ENCODE results near the gene SCFD2. TPM values are rescaled to one million over a fixed set of nuclear protein-coding genes. Genes with fewer than 3 reads are reported as not detected.

The SCFD2 gene
- total RNA-seq, 1 experiment from 2014 or later = 8.1 TPM

- TF ChIP-seq EZH2 (IDR thresholded peaks at IDR 0.05; ENCODE audit: low read depth) = no peak
- intact Hi-C loops (cut with micrococcal nuclease; ENCODE audit: unreplicated experiment) = no loop called here
These were observed 492.7 kb downstream of the SCFD2 start for GRCh38 chr4:52873191-52873590.

GRCh38 chr4:52870225-52870624 is 495.6 kb downstream of the SCFD2 start:
- ChIA-PET POLR2A (ENCODE audit: unreplicated experiment) (no interaction called here), CTCF (no interaction called here)
- Histone ChIP-seq H3K27me3 (ENCODE audit: insufficient read depth, low read depth) (no peaks in the 10 kb centered on the region), H2AFZ (no peak overlapping the region), H3F3A (ENCODE audit: insufficient read depth, low read depth) (no peaks in the 10 kb centered on the region), H3K4me1 (replicated peaks; ENCODE audit: insufficient read depth) (no peaks in the 10 kb centered on the region), H3K9me2 (ENCODE audit: insufficient read depth) (no peaks in the 10 kb centered on the region), H3K9me3 (ENCODE audit: insufficient read depth, low read depth) (no peaks in the 10 kb centered on the region), H3K27ac (no peak overlapping the region), H3K79me2 (ENCODE audit: low read depth) (no peaks in the 10 kb centered on the region), H4K20me1 (ENCODE audit: insufficient read depth) (no peaks in the 10 kb centered on the region), H3K4me3 (no peak overlapping the region), H3K4me2 (no peak overlapping the region), H3K36me3 (ENCODE audit: low read depth) (no peaks in the 10 kb centered on the region)
- DNase-seq = no peak
- intact Hi-C loops (cut with micrococcal nuclease; ENCODE audit: unreplicated experiment) = no loop called here
- no peak for TF ChIP-seq CTCF (conservative IDR thresholded peaks at IDR 0.05)
- no peak for TF ChIP-seq EZH2 (IDR thresholded peaks at IDR 0.05; ENCODE audit: low read depth)
- BruUV-seq (replicated peaks) = no TSS peak

More at GRCh38 chr4:52873191-52873590, 492.7 kb downstream of the SCFD2 start:
- ChIA-PET POLR2A (ENCODE audit: unreplicated experiment) (no interaction called here), CTCF (no interaction called here)
- no peaks in the 10 kb centered on the region for H3K4me1 ChIP-seq (replicated peaks; ENCODE audit: insufficient read depth)
- H2AFZ ChIP-seq = no peak overlapping the region
- DNase-seq = no peak
- no peak overlapping the region for H3K27ac ChIP-seq
- H4K20me1 ChIP-seq (ENCODE audit: insufficient read depth) = no peaks in the 10 kb centered on the region
- BruUV-seq (replicated peaks) = no TSS peak
- no peak overlapping the region for H3K4me3 ChIP-seq
- no peaks in the 10 kb centered on the region for H3K27me3 ChIP-seq (ENCODE audit: insufficient read depth, low read depth)
- no peaks in the 10 kb centered on the region for H3F3A ChIP-seq (ENCODE audit: insufficient read depth, low read depth)
- no peaks in the 10 kb centered on the region for H3K36me3 ChIP-seq (ENCODE audit: low read depth)
- H3K4me2 ChIP-seq = no peak overlapping the region
- no peaks in the 10 kb centered on the region for H3K9me3 ChIP-seq (ENCODE audit: insufficient read depth, low read depth)
- H3K79me2 ChIP-seq (ENCODE audit: low read depth) = no peaks in the 10 kb centered on the region
- no peaks in the 10 kb centered on the region for H3K9me2 ChIP-seq (ENCODE audit: insufficient read depth)

DNA sequence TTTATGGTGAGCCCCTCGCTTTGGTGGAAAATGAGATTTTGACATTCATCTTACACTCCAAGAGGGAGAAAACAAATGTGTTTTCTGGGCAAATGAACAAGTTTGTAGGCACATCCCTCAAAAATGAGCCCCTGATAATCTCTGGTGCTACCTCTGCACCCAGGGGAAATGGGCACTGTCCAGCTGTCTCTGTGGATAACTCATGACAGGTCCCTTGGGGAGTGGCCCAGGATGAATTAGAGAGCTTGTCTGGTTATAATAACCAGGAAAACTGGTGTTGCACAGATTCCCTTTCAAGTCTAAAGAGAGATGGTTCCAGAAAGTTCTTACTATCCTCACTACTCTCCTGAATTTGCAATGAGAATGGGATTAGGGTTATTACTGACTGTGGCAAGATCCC is 496.2 kb downstream of the SCFD2 start:
- Histone ChIP-seq H3K4me2 (no peak overlapping the region), H3F3A (ENCODE audit: insufficient read depth, low read depth) (no peaks in the 10 kb centered on the region), H3K36me3 (ENCODE audit: low read depth) (no peaks in the 10 kb centered on the region), H4K20me1 (ENCODE audit: insufficient read depth) (no peaks in the 10 kb centered on the region), H3K9me2 (ENCODE audit: insufficient read depth) (no peaks in the 10 kb centered on the region), H2AFZ (no peak overlapping the region), H3K4me1 (replicated peaks; ENCODE audit: insufficient read depth) (no peaks in the 10 kb centered on the region), H3K27ac (no peak overlapping the region), H3K27me3 (ENCODE audit: insufficient read depth, low read depth) (no peaks in the 10 kb centered on the region), H3K9me3 (ENCODE audit: insufficient read depth, low read depth) (no peaks in the 10 kb centered on the region), H3K79me2 (ENCODE audit: low read depth) (no peaks in the 10 kb centered on the region), H3K4me3 (no peak overlapping the region)
- ChIA-PET POLR2A (ENCODE audit: unreplicated experiment) (no interaction called here), CTCF (no interaction called here)
- intact Hi-C loops (cut with micrococcal nuclease; ENCODE audit: unreplicated experiment) = no loop called here
- no peak for DNase-seq
- BruUV-seq (replicated peaks) = no TSS peak
- TF ChIP-seq EZH2 (IDR thresholded peaks at IDR 0.05; ENCODE audit: low read depth) (no peak), CTCF (conservative IDR thresholded peaks at IDR 0.05) (no peak)

DNA sequence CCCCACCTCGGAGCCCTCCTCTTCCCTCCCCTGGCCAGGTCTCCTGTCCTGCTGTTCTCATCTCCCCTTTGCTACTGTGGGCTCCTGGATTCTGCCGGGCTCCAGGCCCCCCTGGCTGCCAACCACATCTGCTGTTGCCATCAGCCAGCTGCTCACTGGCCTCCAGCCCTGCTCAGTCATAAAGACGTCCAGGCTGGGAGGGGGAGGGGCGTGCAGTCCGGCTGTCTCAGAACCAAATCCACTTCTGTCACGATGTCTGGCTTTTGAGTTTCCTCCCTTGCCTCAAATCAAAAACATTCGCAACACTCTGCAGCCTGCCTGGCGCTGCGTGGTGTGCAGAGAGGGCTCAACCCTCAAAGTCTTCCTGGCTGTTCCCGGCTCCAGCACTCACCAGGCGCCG is 496.7 kb downstream of the SCFD2 start:
- ChIA-PET CTCF (no interaction called here), POLR2A (ENCODE audit: unreplicated experiment) (no interaction called here)
- Histone ChIP-seq H3K4me1 (replicated peaks; ENCODE audit: insufficient read depth) (no peaks in the 10 kb centered on the region), H3K4me3 (no peak overlapping the region), H3K9me2 (ENCODE audit: insufficient read depth) (no peaks in the 10 kb centered on the region), H3K27me3 (ENCODE audit: insufficient read depth, low read depth) (no peaks in the 10 kb centered on the region), H3F3A (ENCODE audit: insufficient read depth, low read depth) (no peaks in the 10 kb centered on the region), H4K20me1 (ENCODE audit: insufficient read depth) (no peaks in the 10 kb centered on the region), H2AFZ (no peak overlapping the region), H3K4me2 (no peak overlapping the region), H3K36me3 (ENCODE audit: low read depth) (no peaks in the 10 kb centered on the region), H3K79me2 (ENCODE audit: low read depth) (no peaks in the 10 kb centered on the region), H3K27ac (no peak overlapping the region), H3K9me3 (ENCODE audit: insufficient read depth, low read depth) (no peaks in the 10 kb centered on the region)
- intact Hi-C loops (cut with micrococcal nuclease; ENCODE audit: unreplicated experiment) = no loop called here
- TF ChIP-seq EZH2 (IDR thresholded peaks at IDR 0.05; ENCODE audit: low read depth) = no peak
- no peak for TF ChIP-seq CTCF (conservative IDR thresholded peaks at IDR 0.05)
- DNase-seq = no peak
- BruUV-seq (replicated peaks) = no TSS peak

Measured in PC-9 (cell line).